GM12873 (cell line): ENCODE results near the gene HIPK2.

Experiments
- TF ChIP-seq, protein P1 (sequence below): IDR thresholded peaks from 2 replicates; pipeline ENCODE4 v1.5.1; 2012; ENCODE audit warnings: low read depth, mild to moderate bottlenecking, moderate library complexity, low read length, control low read depth; ENCODE audit not compliant: insufficient read depth; ENCODE audit errors: missing control alignments

Gene HIPK2

DNA sequence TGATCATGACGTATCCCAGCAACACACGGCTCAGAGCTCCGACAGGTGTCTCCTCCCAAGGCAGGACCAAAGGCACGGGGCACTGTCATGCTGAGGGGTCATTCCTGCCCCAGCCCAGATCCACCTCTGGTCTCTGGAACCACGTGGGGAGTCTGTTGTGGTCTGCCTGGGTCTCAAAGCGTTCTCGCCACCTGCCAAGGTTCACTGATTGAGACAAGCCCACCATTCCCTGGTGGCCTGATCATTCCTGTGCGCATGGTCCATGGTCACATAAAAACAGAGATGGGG is 83.5 kb downstream of the HIPK2 start:
- TF ChIP-seq, protein P1, sequence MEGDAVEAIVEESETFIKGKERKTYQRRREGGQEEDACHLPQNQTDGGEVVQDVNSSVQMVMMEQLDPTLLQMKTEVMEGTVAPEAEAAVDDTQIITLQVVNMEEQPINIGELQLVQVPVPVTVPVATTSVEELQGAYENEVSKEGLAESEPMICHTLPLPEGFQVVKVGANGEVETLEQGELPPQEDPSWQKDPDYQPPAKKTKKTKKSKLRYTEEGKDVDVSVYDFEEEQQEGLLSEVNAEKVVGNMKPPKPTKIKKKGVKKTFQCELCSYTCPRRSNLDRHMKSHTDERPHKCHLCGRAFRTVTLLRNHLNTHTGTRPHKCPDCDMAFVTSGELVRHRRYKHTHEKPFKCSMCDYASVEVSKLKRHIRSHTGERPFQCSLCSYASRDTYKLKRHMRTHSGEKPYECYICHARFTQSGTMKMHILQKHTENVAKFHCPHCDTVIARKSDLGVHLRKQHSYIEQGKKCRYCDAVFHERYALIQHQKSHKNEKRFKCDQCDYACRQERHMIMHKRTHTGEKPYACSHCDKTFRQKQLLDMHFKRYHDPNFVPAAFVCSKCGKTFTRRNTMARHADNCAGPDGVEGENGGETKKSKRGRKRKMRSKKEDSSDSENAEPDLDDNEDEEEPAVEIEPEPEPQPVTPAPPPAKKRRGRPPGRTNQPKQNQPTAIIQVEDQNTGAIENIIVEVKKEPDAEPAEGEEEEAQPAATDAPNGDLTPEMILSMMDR, result no peak

DNA sequence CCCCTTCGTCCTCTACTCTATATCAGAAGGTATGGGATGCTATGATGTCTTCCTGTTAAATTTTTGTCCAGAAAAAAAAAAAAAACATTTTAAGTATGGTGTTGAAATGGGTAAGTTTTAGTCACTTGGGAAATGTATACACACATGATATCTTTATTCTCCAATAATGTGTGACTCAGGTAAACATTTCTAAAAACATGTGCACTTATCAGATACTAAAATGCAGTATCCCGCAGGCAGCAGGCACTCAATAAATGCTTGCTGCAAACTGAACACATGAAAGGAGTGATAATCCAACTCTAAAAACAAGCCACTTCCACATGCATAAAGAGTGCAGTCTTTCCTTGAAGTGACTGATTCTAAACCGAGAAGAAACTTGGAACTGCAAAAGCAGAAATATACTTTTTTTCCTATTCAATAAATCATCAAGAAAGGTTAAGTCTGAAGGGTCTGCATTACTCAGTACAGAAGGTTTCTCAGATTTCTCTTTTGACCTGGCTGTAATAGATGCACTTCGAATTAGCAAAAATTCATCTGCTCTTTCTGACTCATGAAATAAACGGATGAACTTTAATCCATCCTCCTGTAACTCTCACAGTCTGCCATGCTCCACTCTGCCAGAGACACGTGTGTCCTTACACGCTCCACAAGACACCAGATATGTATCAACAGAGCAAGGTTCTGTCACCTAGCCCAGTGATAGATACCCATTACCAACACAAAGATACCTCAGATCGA is 84.0 kb downstream of the HIPK2 start:
- TF ChIP-seq, protein P1, result no peak

DNA sequence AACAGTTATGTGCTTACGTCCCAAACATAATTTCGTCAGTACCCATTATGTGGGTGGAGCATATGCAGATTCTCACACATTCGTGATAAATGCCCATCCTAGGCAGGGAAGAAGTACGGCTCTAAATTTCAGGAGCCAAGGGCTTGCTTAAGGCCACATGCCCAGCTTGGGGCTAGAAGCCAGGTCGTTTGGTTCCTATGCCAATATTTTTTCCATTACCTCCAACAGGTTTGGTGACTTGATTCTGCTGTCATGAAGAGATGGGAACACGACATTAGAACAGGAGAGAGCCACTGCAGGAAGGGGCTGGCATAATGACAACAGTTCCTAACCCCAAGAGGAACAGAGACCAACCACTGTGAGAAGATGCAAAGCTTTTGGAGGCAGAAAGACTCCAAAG is 85.1 kb downstream of the HIPK2 start:
- TF ChIP-seq, protein P1, result no peak

DNA sequence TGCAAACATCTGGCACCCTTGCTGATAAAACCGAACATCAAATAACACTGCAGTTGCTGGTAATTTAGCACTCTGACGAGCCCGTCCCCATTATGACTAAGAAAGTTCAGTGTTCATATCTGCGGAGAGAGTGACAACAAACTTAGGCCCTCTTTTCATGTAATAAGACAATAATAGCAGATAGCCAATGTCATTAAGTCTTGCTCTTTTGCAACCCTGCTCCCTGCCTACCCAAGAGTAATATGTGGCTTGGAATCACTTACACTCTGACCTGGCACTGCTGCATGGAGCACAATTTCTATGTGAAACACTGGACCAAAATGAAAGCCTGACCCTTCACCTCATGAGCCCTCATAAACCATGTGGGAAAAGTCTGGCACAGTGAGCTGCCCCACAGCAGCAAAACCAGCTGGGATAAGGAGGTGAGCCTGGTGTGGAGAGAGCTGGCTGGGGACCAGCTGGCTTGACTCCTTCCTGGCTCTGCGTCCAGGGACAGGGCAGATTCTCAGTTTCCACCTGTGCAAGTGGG is 86.5 kb downstream of the HIPK2 start:
- TF ChIP-seq, protein P1, result no peak

DNA sequence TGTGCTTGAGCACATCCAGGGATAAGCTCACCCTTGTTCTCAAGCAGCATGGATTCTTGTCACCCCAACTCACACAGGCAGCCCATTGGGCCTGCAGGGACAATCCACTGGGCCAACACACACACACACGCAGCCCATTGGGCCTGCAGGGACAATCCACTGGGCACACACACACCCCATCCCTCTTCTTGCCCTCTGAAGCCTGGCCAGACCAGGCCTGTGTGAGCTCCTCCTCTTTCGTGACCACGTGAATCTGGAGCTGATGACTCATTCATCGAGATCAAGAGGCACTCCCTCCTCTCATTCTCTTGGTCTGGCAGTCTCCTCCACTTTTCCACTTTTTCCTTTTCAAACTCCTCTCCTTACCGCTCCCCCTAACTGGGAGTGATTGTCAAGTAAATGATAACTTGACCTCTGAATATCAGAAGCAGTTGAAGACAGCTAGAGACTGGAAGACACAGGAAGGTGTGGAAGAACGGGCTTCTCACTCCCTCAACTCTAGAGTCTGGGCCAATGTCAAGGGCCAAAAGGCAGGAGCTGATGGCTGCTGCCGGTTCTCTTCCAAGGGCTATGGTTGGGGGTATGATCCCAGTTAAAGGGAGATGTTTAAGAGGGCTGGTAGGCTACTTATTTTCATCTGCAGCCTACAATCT is 89.7 kb downstream of the HIPK2 start:
- TF ChIP-seq, protein P1, result no peak

DNA sequence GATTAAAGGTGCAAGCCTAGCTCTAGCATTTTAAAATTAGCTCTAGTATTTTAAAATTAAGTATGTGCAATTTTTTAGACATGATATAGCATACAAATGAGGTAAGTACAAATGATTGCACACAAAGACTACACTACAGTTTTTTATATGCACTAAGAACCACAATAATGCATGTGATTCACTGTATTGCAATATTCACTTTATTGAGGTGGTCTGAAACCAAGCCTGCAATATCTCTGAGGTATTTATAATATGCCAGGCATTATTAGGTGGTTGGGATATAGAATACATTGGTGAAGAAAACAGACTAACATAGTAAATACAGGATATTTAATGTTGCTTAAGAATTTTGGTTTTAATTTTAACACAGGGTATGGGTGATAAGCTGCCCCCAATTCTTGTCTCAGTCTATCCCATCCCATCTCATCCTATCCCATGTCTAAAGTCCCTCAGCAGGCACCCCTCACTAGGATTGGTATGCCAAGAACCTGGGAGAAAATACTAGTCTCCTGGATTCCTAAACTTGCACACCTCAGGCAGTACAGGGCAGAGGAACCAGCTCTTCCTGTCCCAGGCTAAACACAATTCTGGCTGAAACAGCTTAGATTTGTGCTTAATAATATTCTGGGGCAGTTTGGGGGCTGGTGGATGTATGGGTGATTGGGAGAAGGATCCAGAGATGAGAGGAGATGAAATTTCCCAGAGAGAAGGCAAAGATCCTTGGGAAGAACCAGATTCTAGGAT is 90.4 kb downstream of the HIPK2 start:
- TF ChIP-seq, protein P1, result no peak
